Measurements from ENCODE around the gene LARP4B. TPM values are rescaled to one million over a fixed set of nuclear protein-coding genes. Genes with fewer than 3 reads are reported as not detected.

LARP4B gene
- total RNA-seq, 1 donor from 2014 or later, result 114 TPM

DNA sequence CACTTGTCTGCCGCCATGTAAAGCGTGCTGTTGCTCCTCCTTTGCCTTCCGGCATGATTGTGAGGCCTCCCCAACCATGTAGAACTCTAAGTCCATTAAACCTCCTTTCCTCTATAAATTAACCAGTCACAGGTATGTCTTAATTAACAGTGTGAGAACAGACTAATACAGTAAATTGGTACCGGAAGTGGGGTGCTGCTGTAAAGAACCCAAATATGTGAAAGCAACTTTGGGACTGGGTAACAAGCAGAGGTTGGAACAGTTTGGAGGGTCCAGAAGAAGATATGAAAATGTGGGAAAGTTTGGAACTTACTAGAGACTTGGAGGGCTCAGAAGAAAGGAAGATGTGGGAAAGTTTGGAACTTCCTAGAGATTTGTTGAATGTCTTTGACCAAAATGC is 135.3 kb downstream of the LARP4B start:
- Histone ChIP-seq H3K9me3 (peaks cover 4% of the 10 kb centered on the region), H3K27me3 (ENCODE audit: low read depth) (no peaks in the 10 kb centered on the region), H3K4me3 (no peak overlapping the region), H3K36me3 (no peaks in the 10 kb centered on the region), H3K27ac (no peak overlapping the region), H3K4me1 (no peaks in the 10 kb centered on the region)
- DNase-seq (no peak), ATAC-seq (no peak)
- intact Hi-C loops (cut with DNase I), result no loop called here
- TF ChIP-seq, protein P1, sequence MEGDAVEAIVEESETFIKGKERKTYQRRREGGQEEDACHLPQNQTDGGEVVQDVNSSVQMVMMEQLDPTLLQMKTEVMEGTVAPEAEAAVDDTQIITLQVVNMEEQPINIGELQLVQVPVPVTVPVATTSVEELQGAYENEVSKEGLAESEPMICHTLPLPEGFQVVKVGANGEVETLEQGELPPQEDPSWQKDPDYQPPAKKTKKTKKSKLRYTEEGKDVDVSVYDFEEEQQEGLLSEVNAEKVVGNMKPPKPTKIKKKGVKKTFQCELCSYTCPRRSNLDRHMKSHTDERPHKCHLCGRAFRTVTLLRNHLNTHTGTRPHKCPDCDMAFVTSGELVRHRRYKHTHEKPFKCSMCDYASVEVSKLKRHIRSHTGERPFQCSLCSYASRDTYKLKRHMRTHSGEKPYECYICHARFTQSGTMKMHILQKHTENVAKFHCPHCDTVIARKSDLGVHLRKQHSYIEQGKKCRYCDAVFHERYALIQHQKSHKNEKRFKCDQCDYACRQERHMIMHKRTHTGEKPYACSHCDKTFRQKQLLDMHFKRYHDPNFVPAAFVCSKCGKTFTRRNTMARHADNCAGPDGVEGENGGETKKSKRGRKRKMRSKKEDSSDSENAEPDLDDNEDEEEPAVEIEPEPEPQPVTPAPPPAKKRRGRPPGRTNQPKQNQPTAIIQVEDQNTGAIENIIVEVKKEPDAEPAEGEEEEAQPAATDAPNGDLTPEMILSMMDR (IDR thresholded peaks at IDR 0.05), result no peak

DNA sequence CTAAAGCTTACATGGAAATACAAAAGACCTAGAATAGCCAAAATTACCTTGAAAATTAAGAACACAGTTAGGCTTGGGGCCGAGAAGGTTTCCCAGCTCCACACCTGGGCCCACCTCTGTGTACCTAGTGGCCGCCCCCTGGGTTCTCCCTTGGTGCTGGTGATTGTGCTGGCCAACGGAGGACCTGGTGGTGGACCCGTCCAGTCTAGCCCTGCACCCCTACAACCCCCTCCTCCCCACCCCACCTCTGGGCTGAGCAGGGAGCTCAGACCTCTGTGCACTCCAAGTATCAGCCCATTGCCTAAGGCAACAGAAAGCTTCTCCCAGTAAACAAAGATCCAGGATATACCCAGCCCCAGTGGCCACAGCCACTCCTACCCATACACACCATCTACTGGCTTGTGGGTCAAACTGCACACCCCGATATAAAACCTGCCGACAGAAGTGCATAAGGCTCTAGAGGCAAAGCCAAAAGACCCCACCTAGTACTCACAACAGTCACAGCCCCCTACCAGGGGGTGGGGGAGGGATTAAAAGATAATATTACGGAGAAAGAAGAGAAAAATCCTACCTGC is 137.0 kb downstream of the LARP4B start:
- Histone ChIP-seq H3K4me1 (no peaks in the 10 kb centered on the region), H3K27ac (no peak overlapping the region), H3K4me3 (no peak overlapping the region), H3K27me3 (ENCODE audit: low read depth) (no peaks in the 10 kb centered on the region), H3K9me3 (peaks cover 4% of the 10 kb centered on the region), H3K36me3 (no peaks in the 10 kb centered on the region)
- intact Hi-C loops (cut with DNase I), result no loop called here
- TF ChIP-seq, protein P1 (IDR thresholded peaks at IDR 0.05), result no peak
- DNase-seq, result no peak
- no peak for ATAC-seq

DNA sequence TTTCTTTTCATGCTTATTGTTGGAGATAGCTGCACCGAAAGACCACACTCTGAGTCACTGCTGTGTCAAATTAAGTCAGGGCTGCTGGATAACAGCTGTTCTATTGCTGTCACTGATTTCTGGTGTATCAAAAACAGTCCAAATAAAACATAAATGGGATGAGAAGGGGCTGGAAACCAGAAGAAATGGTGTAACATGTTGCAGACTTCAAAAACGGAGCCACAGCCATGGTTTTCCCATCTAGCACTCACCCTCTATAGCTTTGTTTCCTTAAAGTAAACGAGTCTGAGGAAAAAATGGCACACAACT is 138.8 kb downstream of the LARP4B start:
- Histone ChIP-seq H3K4me1 (no peaks in the 10 kb centered on the region), H3K4me3 (no peak overlapping the region), H3K27ac (no peak overlapping the region), H3K36me3 (no peaks in the 10 kb centered on the region), H3K27me3 (ENCODE audit: low read depth) (no peaks in the 10 kb centered on the region), H3K9me3 (peaks cover 4% of the 10 kb centered on the region)
- no peak for ATAC-seq
- intact Hi-C loops (cut with DNase I), result no loop called here
- TF ChIP-seq, protein P1 (IDR thresholded peaks at IDR 0.05), result no peak
- DNase-seq, result no peak

DNA sequence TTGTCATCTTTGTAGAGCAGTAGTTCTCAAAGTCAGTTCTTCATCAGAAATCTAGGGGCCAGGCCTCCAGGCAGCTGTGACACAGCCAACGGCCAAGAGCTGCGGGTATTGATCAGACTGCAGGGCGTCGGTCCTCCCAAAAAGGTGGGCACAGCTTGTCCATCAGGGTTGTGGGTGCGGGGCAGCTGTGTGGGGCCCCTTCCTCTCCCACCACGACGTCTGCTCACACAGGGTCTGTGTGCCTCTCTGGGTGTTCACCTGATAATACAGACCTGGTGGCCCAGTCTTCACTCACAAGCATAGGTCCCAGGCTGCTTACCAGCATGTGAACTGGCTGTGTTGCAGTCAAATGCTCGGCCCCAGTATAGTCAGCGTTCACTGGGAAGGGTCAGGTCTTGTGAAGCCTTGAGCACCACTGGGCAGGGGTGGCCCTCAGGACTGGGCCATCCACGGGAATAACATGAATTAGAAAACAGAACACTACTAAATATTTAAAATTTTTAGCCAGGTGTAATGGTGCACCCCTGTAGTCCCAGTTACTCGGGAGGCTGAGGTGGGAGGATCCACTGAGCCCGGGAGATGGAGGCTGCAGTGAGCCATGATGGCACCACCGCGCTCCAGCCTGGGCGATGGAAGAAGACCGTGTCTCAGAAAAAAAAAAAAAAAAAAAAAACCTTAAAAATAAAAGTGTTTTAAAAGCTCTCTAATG is 139.3 kb downstream of the LARP4B start:
- Histone ChIP-seq H3K27me3 (ENCODE audit: low read depth) (no peaks in the 10 kb centered on the region), H3K9me3 (peaks cover 4% of the 10 kb centered on the region), H3K36me3 (no peaks in the 10 kb centered on the region), H3K27ac (no peak overlapping the region), H3K4me1 (no peaks in the 10 kb centered on the region), H3K4me3 (no peak overlapping the region)
- TF ChIP-seq, protein P1 (IDR thresholded peaks at IDR 0.05), result no peak
- ATAC-seq (no peak), DNase-seq (no peak)
- intact Hi-C loops (cut with DNase I), result no loop called here

DNA sequence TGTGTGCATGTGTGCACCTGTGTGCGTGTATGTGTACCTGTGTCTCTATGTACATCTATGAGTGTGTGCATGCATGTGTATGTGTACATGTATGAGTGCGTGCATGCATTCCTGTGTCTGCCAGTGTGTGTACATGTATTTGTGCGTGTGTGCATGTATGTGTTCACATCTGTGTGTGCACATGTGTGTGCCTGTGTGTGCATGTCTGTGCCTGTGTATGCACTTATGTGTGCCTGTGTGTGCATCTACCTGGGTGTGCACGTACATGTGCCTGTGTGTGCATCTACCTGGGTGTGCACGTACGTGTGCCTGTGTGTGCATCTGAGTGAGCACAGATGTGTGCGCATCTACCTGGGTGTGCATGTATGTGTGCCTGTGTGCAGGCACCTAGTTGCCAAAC is 139.9 kb downstream of the LARP4B start:
- TF ChIP-seq, protein P1 (IDR thresholded peaks at IDR 0.05), result no peak
- peaks cover 3% of the 10 kb centered on the region for H3K9me3 ChIP-seq
- H3K4me1 ChIP-seq, result no peaks in the 10 kb centered on the region
- ATAC-seq (no peak), DNase-seq (no peak)
- H3K4me3 ChIP-seq, result no peak overlapping the region
- no peak overlapping the region for H3K27ac ChIP-seq
- intact Hi-C loops (cut with DNase I), result no loop called here
- no peaks in the 10 kb centered on the region for H3K27me3 ChIP-seq (ENCODE audit: low read depth)
- H3K36me3 ChIP-seq, result no peaks in the 10 kb centered on the region

All from lower lobe of right lung (tissue), 2 donors.